Measurements from ENCODE around the gene ATP9A. TPM values are rescaled to one million over a fixed set of nuclear protein-coding genes. Genes with fewer than 3 reads are reported as not detected.
"Not testable (repeated sequence)": the region's sequence is repeated elsewhere in the genome, so short reads cannot be mapped to it uniquely, and the experiment has no call there.

Gene ATP9A
- total and polyA plus RNA-seq, 3 donors from 2014 or later = 46.4 to 128 (median 89.3) TPM

DNA sequence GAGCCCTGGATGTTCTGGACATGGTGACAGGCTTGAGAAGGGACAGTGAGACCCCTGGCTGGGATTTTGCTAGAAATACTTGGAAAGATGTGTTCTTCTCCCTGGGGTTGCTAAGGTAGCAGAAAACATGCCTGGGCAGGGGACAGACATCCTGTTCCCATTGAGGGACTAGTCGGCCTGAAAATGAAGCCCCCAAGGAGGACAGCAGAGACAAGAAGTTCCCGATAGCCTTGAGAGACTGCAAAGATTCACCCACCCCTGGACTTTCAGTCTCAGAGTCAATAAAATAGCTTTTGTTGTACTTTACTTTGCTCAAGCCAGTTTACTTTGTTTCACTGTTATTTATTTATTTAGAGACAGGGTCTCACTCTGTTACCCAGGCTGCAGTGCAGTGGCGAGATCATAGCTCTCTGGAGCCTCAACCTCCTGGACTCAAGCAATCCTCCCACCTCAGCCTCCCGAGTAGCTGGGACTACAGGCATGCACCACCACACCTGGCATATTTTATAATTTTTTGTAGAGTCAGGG, 28.4 kb downstream of the ATP9A start:
- DNase-seq = no peak
- WGBS, 2 donors = 47 to 74% methylated on average over 4 of the region's 4 CpGs
- H3K4me3 ChIP-seq = no peak overlapping the region
- TF ChIP-seq, protein P1, sequence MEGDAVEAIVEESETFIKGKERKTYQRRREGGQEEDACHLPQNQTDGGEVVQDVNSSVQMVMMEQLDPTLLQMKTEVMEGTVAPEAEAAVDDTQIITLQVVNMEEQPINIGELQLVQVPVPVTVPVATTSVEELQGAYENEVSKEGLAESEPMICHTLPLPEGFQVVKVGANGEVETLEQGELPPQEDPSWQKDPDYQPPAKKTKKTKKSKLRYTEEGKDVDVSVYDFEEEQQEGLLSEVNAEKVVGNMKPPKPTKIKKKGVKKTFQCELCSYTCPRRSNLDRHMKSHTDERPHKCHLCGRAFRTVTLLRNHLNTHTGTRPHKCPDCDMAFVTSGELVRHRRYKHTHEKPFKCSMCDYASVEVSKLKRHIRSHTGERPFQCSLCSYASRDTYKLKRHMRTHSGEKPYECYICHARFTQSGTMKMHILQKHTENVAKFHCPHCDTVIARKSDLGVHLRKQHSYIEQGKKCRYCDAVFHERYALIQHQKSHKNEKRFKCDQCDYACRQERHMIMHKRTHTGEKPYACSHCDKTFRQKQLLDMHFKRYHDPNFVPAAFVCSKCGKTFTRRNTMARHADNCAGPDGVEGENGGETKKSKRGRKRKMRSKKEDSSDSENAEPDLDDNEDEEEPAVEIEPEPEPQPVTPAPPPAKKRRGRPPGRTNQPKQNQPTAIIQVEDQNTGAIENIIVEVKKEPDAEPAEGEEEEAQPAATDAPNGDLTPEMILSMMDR (IDR thresholded peaks at IDR 0.05) = no peak
- no peak for TF ChIP-seq POLR2A (IDR thresholded peaks at IDR 0.05)
- peaks cover 41% of the 10 kb centered on the region for H3K4me1 ChIP-seq
- H3K36me3 ChIP-seq (ENCODE audit: low read depth, missing control alignments) = no peaks in the 10 kb centered on the region
- intact Hi-C loops (cut with DNase I; ENCODE audit: low total_unique reads) = no loop called here
- H3K9me3 ChIP-seq = no peaks in the 10 kb centered on the region
- H3K27ac ChIP-seq = peak overlapping the region in 1 of 2 donors; percentile 8
- H3K27me3 ChIP-seq = no peaks in the 10 kb centered on the region

DNA sequence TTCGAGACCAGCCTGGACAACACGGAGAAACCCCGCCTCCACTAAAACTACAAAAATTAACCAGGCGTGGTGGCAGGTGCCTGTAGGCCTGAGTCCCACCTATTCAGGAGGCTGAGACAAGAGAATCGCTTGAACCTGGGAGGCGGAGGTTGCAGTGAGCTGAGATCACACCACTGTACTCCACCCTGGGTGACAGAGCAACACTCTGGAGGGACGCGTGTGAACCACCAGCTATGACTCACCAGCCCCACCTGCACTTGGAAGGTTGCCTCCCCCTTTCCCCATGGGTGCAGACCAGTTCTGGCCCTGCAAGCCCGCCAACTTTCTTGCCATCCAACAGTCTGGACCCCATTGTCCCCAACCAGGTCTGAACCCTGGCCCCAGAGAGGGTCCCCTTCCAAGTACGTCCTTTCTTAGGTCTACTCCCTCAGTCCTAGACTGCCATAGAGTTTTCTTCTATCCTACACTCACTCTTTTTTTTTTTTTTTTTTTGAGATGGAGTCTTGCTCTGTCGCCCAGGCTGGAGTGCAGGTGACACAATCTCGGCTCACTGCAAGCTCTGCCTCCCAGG, 29.2 kb downstream of the ATP9A start:
- DNase-seq = no peak
- Histone ChIP-seq H3K27ac (peak overlapping the region in 1 of 2 donors; percentile 8), H3K36me3 (ENCODE audit: low read depth, missing control alignments) (no peaks in the 10 kb centered on the region), H3K4me3 (no peak overlapping the region), H3K27me3 (no peaks in the 10 kb centered on the region), H3K9me3 (no peaks in the 10 kb centered on the region), H3K4me1 (peaks cover 37% of the 10 kb centered on the region)
- intact Hi-C loops (cut with DNase I; ENCODE audit: low total_unique reads) = no loop called here
- no peak for TF ChIP-seq POLR2A (IDR thresholded peaks at IDR 0.05)
- TF ChIP-seq, protein P1 (IDR thresholded peaks at IDR 0.05) = no peak
- WGBS, 2 donors = 96 to 97% methylated on average over 12 of the region's 12 CpGs

DNA sequence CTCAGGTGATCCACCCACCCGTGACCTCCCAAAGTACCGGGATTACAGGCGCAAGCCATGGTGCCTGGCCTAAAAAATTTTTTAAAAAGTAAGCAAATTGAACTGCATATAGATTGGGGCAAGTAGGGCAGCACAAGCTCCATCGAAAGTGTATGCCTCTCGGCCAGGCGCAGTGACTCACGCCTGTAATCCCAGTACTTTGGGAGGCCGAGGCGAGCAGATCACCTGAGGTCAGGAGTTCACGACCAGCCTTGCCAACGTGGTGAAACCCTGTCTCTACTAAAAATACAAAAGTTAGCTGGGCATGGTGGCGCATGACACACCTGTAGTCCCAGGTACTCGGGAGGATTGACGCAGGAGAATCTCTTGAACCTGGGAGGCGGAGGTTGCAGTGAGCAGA, 29.9 kb downstream of the ATP9A start:
- WGBS, 2 donors = 92% methylated on average over 8 to 15 of the region's 15 CpGs
- H3K36me3 ChIP-seq (ENCODE audit: low read depth, missing control alignments); H3K9me3 ChIP-seq; DNase-seq; H3K27me3 ChIP-seq; H3K4me3 ChIP-seq; intact Hi-C loops (cut with DNase I; ENCODE audit: low total_unique reads); H3K27ac ChIP-seq: not testable (repeated sequence)
- H3K4me1 ChIP-seq = peaks cover 34% of the 10 kb centered on the region

DNA sequence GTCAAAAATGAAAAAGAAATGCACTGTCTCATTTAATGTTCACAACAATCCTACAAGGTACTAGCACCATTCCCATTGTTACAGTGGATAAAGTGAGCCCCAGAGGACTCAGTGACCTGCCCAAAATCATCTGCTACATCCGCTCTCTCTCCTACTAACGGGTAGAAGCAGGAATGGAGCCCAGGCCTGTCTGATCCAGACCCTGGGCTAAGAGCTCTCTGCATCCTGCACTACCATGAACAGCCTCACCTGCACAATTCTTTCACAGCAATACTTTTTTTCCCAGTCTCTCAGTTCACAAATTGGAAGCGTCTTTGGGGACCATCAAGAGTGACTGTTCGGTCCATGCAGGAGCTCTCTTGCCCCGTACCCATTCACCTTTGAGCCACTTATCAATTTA, 31.2 kb downstream of the ATP9A start:
- intact Hi-C loops (cut with DNase I; ENCODE audit: low total_unique reads) = no loop called here
- H3K4me3 ChIP-seq = no peak overlapping the region
- no peaks in the 10 kb centered on the region for H3K36me3 ChIP-seq (ENCODE audit: low read depth, missing control alignments)
- 72 to 76% methylated on average over 5 of the region's 5 CpGs for WGBS, 2 donors
- TF ChIP-seq, protein P1 (IDR thresholded peaks at IDR 0.05) = no peak
- TF ChIP-seq POLR2A (IDR thresholded peaks at IDR 0.05) = no peak
- DNase-seq = no peak
- H3K27me3 ChIP-seq = no peaks in the 10 kb centered on the region
- no peaks in the 10 kb centered on the region for H3K9me3 ChIP-seq
- peak overlapping the region in 1 of 2 donors; percentile 33 for H3K27ac ChIP-seq
- H3K4me1 ChIP-seq = peaks cover 29% of the 10 kb centered on the region

DNA sequence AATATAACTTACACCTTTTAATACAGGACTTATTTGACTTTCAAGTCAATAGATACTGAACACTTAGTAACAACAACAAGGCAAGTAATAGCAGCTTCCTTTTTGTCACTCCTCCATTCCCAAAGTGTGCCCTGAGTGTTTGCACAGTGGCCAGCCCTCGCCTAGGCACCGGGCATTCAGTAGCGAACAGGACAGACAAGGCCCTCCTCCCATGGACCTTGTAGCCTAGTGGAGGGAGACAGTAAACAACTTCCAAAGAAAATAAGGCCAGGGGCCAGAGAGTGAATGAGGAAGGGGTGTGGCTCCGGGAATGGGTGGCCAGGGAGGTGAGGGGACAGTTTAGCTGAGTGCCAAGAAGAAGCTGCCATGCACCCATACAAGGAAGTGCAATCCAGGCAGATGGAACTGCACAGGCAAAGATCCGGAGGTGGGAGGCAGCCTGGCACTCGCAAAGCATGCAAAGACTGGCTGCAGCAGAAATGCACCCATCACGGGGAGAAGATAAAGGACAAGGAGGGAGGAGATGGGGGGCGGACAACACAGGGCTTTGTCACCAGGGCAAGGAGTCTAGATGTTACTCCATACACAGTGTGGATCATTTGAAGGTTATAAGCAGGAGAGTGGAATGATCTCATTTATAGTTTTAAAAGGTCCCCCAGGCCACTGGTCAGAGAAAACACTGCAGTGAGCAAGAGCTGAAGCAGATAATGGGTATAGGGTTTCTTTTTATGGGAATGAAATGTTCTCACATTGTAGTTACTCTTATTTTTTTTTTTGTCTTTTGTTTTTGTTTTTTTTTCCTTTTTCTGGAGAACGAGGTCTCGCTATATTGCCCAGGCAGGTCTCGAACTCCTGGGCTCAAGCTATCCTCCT, 32.2 kb downstream of the ATP9A start:
- TF ChIP-seq, protein P1 (IDR thresholded peaks at IDR 0.05) = no peak
- TF ChIP-seq POLR2A (IDR thresholded peaks at IDR 0.05) = no peak

More for the DNA sequence above, 32.2 kb downstream of the ATP9A start:
- WGBS, 2 donors = 54 to 68% methylated on average over 11 of the region's 11 CpGs
- Histone ChIP-seq H3K9me3 (no peaks in the 10 kb centered on the region), H3K36me3 (ENCODE audit: low read depth, missing control alignments) (no peaks in the 10 kb centered on the region), H3K4me1 (peaks cover 34% of the 10 kb centered on the region), H3K4me3 (no peak overlapping the region), H3K27me3 (no peaks in the 10 kb centered on the region), H3K27ac (peak overlapping the region; percentile 33 to 66)
- peak; percentile 69 for DNase-seq
- intact Hi-C loops (cut with DNase I; ENCODE audit: low total_unique reads) = no loop called here

Data from testis (tissue), 3 donors.